IMR-90 (cell line): ENCODE data around the gene THRB. TPM values are rescaled to one million over a fixed set of nuclear protein-coding genes. Genes with fewer than 3 reads are reported as not detected.

Experiments used
- ATAC-seq: fragments of 200-7000 bp; cut with Tn5 transposase; 2 replicates; pipeline ENCODE4 v1.9.1; 2020; ENCODE audit warnings: low read depth, mild to moderate bottlenecking, moderate library complexity
- BruUV-seq: library from RNA; stranded (reverse); fragments of 400-500 nt; replicated peaks from 2 replicates; lab custom pipeline; 2021; lab: Mats Ljungman, UMichigan
- CTCF ChIA-PET: fragments of 300-600 bp; formaldehyde crosslinking; extraction: SDS; loops from one replicate; lab custom pipeline; 2021; ENCODE audit warnings: antibody characterized with exemption; lab: Yijun Ruan, JAX
- POLR2A ChIA-PET: fragments of 300-600 bp; sonication (Branson Sonifier 250); formaldehyde crosslinking; loops from one replicate; lab custom pipeline; 2022; ENCODE audit warnings: antibody characterized with exemption; ENCODE audit not compliant: unreplicated experiment; lab: Charles Lee
- DNase-seq: peaks from one replicate; pipeline ENCODE4 v3.0.0; 2013
- H2AFZ ChIP-seq: replicated peaks from 2 replicates; pipeline ENCODE3; 2013; ENCODE audit warnings: low read length, mild to moderate bottlenecking; ENCODE audit not compliant: poor library complexity
- H2AK5ac ChIP-seq: 2 replicates; pipeline ENCODE4 v1.6.1; 2013; ENCODE audit warnings: low read depth, low read length, inconsistent platforms
- H2AK9ac ChIP-seq: replicated peaks from 2 replicates; pipeline ENCODE3; 2013; ENCODE audit warnings: mild to moderate bottlenecking, low read depth, low read length, moderate library complexity; ENCODE audit not compliant: poor library complexity
- H2BK120ac ChIP-seq: 2 replicates; pipeline ENCODE4 v1.6.1; 2013; ENCODE audit warnings: low read depth, low read length, inconsistent platforms
- H2BK15ac ChIP-seq: 3 replicates; pipeline ENCODE4 v1.6.1; 2013; ENCODE audit warnings: low read depth, low read length, inconsistent platforms
- H2BK20ac ChIP-seq: 2 replicates; pipeline ENCODE4 v1.6.1; 2013; ENCODE audit warnings: low read depth, mild to moderate bottlenecking, inconsistent platforms, low read length, moderate library complexity
- H2BK5ac ChIP-seq: 2 replicates; pipeline ENCODE4 v1.6.1; 2013; ENCODE audit warnings: mild to moderate bottlenecking, low read depth, low read length, inconsistent platforms; ENCODE audit not compliant: poor library complexity, severe bottlenecking
- H3K14ac ChIP-seq: replicated peaks from 2 replicates; pipeline ENCODE4 v1.6.1; 2013; ENCODE audit warnings: low read depth, low read length, inconsistent platforms
- H3K18ac ChIP-seq: 2 replicates; pipeline ENCODE4 v1.6.1; 2013; ENCODE audit warnings: low read depth, low read length, control low read depth
- H3K23ac ChIP-seq: 2 replicates; pipeline ENCODE4 v1.6.1; 2013; ENCODE audit warnings: low read depth, low read length, inconsistent platforms
- H3K27ac ChIP-seq: 2 replicates; pipeline ENCODE4 v1.5.1; 2013; ENCODE audit warnings: mild to moderate bottlenecking, control low read depth, low read length; ENCODE audit not compliant: insufficient read depth
- H3K27me3 ChIP-seq: 2 replicates; pipeline ENCODE4 v1.6.1; 2013; ENCODE audit warnings: low read length; ENCODE audit not compliant: control insufficient read depth, insufficient read depth
- H3K36me3 ChIP-seq: 2 replicates; pipeline ENCODE4 v1.6.1; 2013; ENCODE audit warnings: low read length, mixed read lengths; ENCODE audit not compliant: control insufficient read depth, insufficient read depth
- H3K4ac ChIP-seq: 2 replicates; pipeline ENCODE4 v1.6.1; 2013; ENCODE audit warnings: low read depth, low read length, inconsistent platforms
- H3K4me1 ChIP-seq: 2 replicates; pipeline ENCODE4 v1.6.1; 2013; ENCODE audit warnings: low read length, mixed read lengths; ENCODE audit not compliant: control insufficient read depth, insufficient read depth
- H3K4me2 ChIP-seq: 2 replicates; pipeline ENCODE4 v1.6.1; 2013; ENCODE audit warnings: low read depth, mild to moderate bottlenecking, control low read depth, low read length, moderate library complexity
- H3K4me3 ChIP-seq: 2 replicates; pipeline ENCODE4 v1.5.1; 2013; ENCODE audit warnings: low read depth, mild to moderate bottlenecking, control low read depth, low read length, moderate library complexity; ENCODE audit not compliant: insufficient read depth
- H3K56ac ChIP-seq: 2 replicates; pipeline ENCODE4 v1.6.1; 2013; ENCODE audit warnings: low read length, inconsistent platforms; ENCODE audit not compliant: insufficient read depth; ENCODE audit errors: extremely low read depth
- H3K79me1 ChIP-seq, 2 experiments: 2 replicates each; pipeline ENCODE4 v1.6.1; 2013; ENCODE audit warnings: low read length in 2 of 2, inconsistent platforms in 1 of 2, low read depth in 1 of 2
- H3K9ac ChIP-seq: 2 replicates; pipeline ENCODE4 v1.6.1; 2013; ENCODE audit warnings: low read depth, low read length, control low read depth
- H3K9me1 ChIP-seq: 2 replicates; pipeline ENCODE4 v1.6.1; 2013; ENCODE audit warnings: low read length, inconsistent platforms; ENCODE audit not compliant: insufficient read depth
- H3K9me3 ChIP-seq: 2 replicates; pipeline ENCODE4 v1.6.1; 2013; ENCODE audit warnings: low read length; ENCODE audit not compliant: control insufficient read depth, insufficient read depth
- H4K20me1 ChIP-seq: 2 replicates; pipeline ENCODE4 v1.6.1; 2013; ENCODE audit warnings: low read length, inconsistent platforms; ENCODE audit not compliant: insufficient read depth
- H4K5ac ChIP-seq: 2 replicates; pipeline ENCODE4 v1.6.1; 2013; ENCODE audit warnings: mild to moderate bottlenecking, low read depth, low read length, control low read depth
- H4K8ac ChIP-seq, 2 experiments: 2 replicates each; pipeline ENCODE4 v1.6.1; 2013; ENCODE audit warnings: low read depth in 2 of 2, low read length in 2 of 2, control low read depth in 1 of 2, inconsistent platforms in 1 of 2
- H4K91ac ChIP-seq: 2 replicates; pipeline ENCODE4 v1.6.1; 2013; ENCODE audit warnings: low read depth, low read length, inconsistent platforms; ENCODE audit not compliant: insufficient read depth
- BHLHE40 ChIP-seq: fragments of 150-350 bp; IDR thresholded peaks from 2 replicates; pipeline ENCODE4 v1.6.1; 2016; ENCODE audit warnings: mild to moderate bottlenecking, low read depth, low read length
- FOS ChIP-seq: fragments of 150-350 bp; IDR thresholded peaks from 2 replicates; pipeline ENCODE4 v1.6.1; 2016; ENCODE audit warnings: low read depth, low read length
- MAZ ChIP-seq: IDR thresholded peaks from 2 replicates; pipeline ENCODE4 v1.6.1; 2012; ENCODE audit warnings: low read depth, mild to moderate bottlenecking, low read length, improper control_type of control experiment, moderate library complexity, borderline replicate concordance
- POLR2A ChIP-seq: IDR thresholded peaks from 2 replicates; pipeline ENCODE4 v1.6.1; 2012; ENCODE audit warnings: mild to moderate bottlenecking, low read depth, low read length
- RAD21 ChIP-seq: IDR thresholded peaks from 2 replicates; pipeline ENCODE4 v1.6.1; 2012; ENCODE audit warnings: low read length, improper control_type of control experiment
- RFX5 ChIP-seq: IDR thresholded peaks from 2 replicates; pipeline ENCODE4 v1.8.0; 2012; ENCODE audit warnings: low read depth, mild to moderate bottlenecking, low read length, moderate library complexity
- SMC3 ChIP-seq: fragments of 150-350 bp; IDR thresholded peaks from 2 replicates; pipeline ENCODE4 v1.6.1; 2016; ENCODE audit warnings: low read depth, mild to moderate bottlenecking, antibody characterized with exemption, low read length, moderate library complexity
- WGBS, 2 experiments: methylation state at CpG; one replicate each; pipeline versions ENCODE4 v1.1.5 to v1.1.7; 2013; ENCODE audit warnings: missing lambda C conversion rate in 2 of 2; ENCODE audit not compliant: insufficient read length in 1 of 2; ENCODE audit errors: extremely low coverage in 2 of 2; 5-methylcytosine and 5-hydroxymethylcytosine counted together
- dilution Hi-C: fragments of 300-500 bp; cut with HindIII; formaldehyde crosslinking; loops from one replicate; pipeline ENCODE4 v1.14.3; 2018; ENCODE audit warnings: low sequenced_read_pairs; ENCODE audit not compliant: unreplicated experiment
- in situ Hi-C: fragments of 300-500 bp; cut with MboI; formaldehyde crosslinking; loops from 3 replicates; pipeline ENCODE4 v1.14.3; 2019; ENCODE audit warnings: low sequenced_read_pairs, inconsistent platforms, mixed read lengths
- intact Hi-C: fragments of 100-400 bp; cut with micrococcal nuclease; formaldehyde crosslinking; loops from 2 replicates; pipeline ENCODE4 v1.10.0; 2022
- polyA plus RNA-seq, 3 experiments: library from polyadenylated mRNA; depleted of rRNA; stranded (reverse); fragments of >200 nt; gene quantifications; 2 replicates each; pipeline ENCODE4 v1.2.3, GENCODE V29; 2012; ENCODE audit warnings: low replicate concordance in 1 of 3
- total RNA-seq: library from RNA; depleted of rRNA; stranded (reverse); fragments of >200 nt; gene quantifications from 2 replicates; pipeline ENCODE4 v1.2.3, GENCODE V29; 2012

The THRB gene
- total and polyA plus RNA-seq, 2 of the 4 experiments (the other 2 are of a cell fraction), result under 0.01 TPM; not detected in 1

GRCh38 chr3:24344784-24345439 lies 149.7 kb downstream of the THRB start:
- POLR2A ChIA-PET, result no interaction called here

More at GRCh38 chr3:24344784-24345439, 149.7 kb downstream of the THRB start:
- H3K27me3 ChIP-seq, result no peaks in the 10 kb centered on the region; the same call in 1 of the 2 replicates
- H4K91ac ChIP-seq, result no peak overlapping the region
- no peak for TF ChIP-seq SMC3
- no peak for TF ChIP-seq POLR2A
- TF ChIP-seq MAZ, result no peak
- no peak for TF ChIP-seq FOS
- TF ChIP-seq RAD21, result no peak
- TF ChIP-seq BHLHE40, result no peak
- no peak for TF ChIP-seq RFX5
- H3K36me3 ChIP-seq, result no peaks in the 10 kb centered on the region
- H2BK5ac ChIP-seq, result no peak overlapping the region
- WGBS, 2 experiments, result no CpG with 5 or more reads among the region's 3 CpGs
- no peak overlapping the region for H3K14ac ChIP-seq
- no peak overlapping the region for H2BK120ac ChIP-seq
- dilution Hi-C loops, result no loop called here
- no peak overlapping the region for H2AK9ac ChIP-seq
- no peak overlapping the region for H3K4me3 ChIP-seq
- H4K8ac ChIP-seq, result no peak overlapping the region
- no peak overlapping the region for H2BK20ac ChIP-seq
- no peak overlapping the region for H4K5ac ChIP-seq
- ATAC-seq, result peak; percentile 61; the same call in 1 of the 2 replicates
- no peak overlapping the region for H2AFZ ChIP-seq
- CTCF ChIA-PET, result no interaction called here
- no peaks in the 10 kb centered on the region for H3K4me1 ChIP-seq
- H4K20me1 ChIP-seq, result no peaks in the 10 kb centered on the region
- no peak overlapping the region for H3K9ac ChIP-seq
- no peaks in the 10 kb centered on the region for H3K9me1 ChIP-seq
- H3K18ac ChIP-seq, result no peak overlapping the region
- no TSS peak for BruUV-seq
- no peak overlapping the region for H3K4ac ChIP-seq
- in situ Hi-C loops, result no loop called here
- H3K23ac ChIP-seq, result no peak overlapping the region
- no peaks in the 10 kb centered on the region for H3K9me3 ChIP-seq
- no peaks in the 10 kb centered on the region for H3K79me1 ChIP-seq
- no peak overlapping the region for H3K56ac ChIP-seq
- H2BK15ac ChIP-seq, result no peak overlapping the region
- peak; percentile 4 for DNase-seq
- no peak overlapping the region for H3K4me2 ChIP-seq
- H3K27ac ChIP-seq, result no peak overlapping the region
- intact Hi-C loops, result no loop called here
- H2AK5ac ChIP-seq, result no peak overlapping the region
